SK-N-SH treated with all-trans-retinoic acid at 6 μM for 48 hours (cell line): Measurements from ENCODE around the gene TRIM59.

Source experiments
- ARNTL ChIP-seq: fragments of 450-650 bp; formaldehyde crosslinking; IDR thresholded peaks from 2 replicates; pipeline ENCODE4 v1.5.0; 2020; ENCODE audit warnings: low read depth, mild to moderate bottlenecking, moderate library complexity, borderline replicate concordance
- BACH2 ChIP-seq: fragments of 250-450 bp; sonication (Bioruptor Pico); IDR thresholded peaks from 2 replicates; pipeline ENCODE4 v1.9.0; 2021; ENCODE audit warnings: mild to moderate bottlenecking, borderline replicate concordance
- GLIS3 ChIP-seq: fragments of 250-450 bp; sonication (Bioruptor Pico); IDR thresholded peaks from 2 replicates; pipeline ENCODE4 v1.5.0; 2020; ENCODE audit warnings: mild to moderate bottlenecking, moderate library complexity
- OSR1 ChIP-seq: fragments of 250-450 bp; sonication (Bioruptor Pico); IDR thresholded peaks from 2 replicates; pipeline ENCODE4 v1.8.0; 2022; ENCODE audit warnings: moderate library complexity, mild to moderate bottlenecking, inconsistent platforms
- PPARA ChIP-seq: fragments of 250-450 bp; sonication (Bioruptor Pico); IDR thresholded peaks from 2 replicates; pipeline ENCODE4 v1.5.0; 2020; ENCODE audit warnings: mild to moderate bottlenecking, borderline replicate concordance
- RARB ChIP-seq: fragments of 250-450 bp; sonication (Bioruptor Pico); IDR thresholded peaks from 2 replicates; pipeline ENCODE4 v1.8.0; 2021; ENCODE audit warnings: mild to moderate bottlenecking, moderate library complexity
- SNAI2 ChIP-seq: fragments of 250-450 bp; sonication (Bioruptor Pico); IDR thresholded peaks from 2 replicates; pipeline ENCODE4 v1.5.0; 2020; ENCODE audit warnings: mild to moderate bottlenecking, moderate library complexity
- TCF4 ChIP-seq: fragments of 250-450 bp; sonication (Bioruptor Pico); IDR thresholded peaks from 2 replicates; pipeline ENCODE4 v1.8.0; 2021; ENCODE audit warnings: mild to moderate bottlenecking, moderate library complexity, borderline replicate concordance
- ZFP3 ChIP-seq: fragments of 250-450 bp; sonication (Bioruptor Pico); IDR thresholded peaks from 2 replicates; pipeline ENCODE4 v1.5.0; 2020; ENCODE audit warnings: mild to moderate bottlenecking, moderate library complexity
- ZFP30 ChIP-seq: fragments of 450-650 bp; formaldehyde crosslinking; IDR thresholded peaks from 2 replicates; pipeline ENCODE4 v1.5.0; 2022; ENCODE audit warnings: mild to moderate bottlenecking, moderate library complexity
- ZNF565 ChIP-seq: fragments of 450-650 bp; formaldehyde crosslinking; conservative IDR thresholded peaks from 2 replicates; pipeline ENCODE4 v1.5.0; 2020; ENCODE audit warnings: low read depth, mild to moderate bottlenecking, moderate library complexity
- TF ChIP-seq, protein P1 (sequence below): fragments of 250-450 bp; sonication (Bioruptor Pico); IDR thresholded peaks from 2 replicates; pipeline ENCODE4 v1.5.0; 2020; ENCODE audit warnings: mild to moderate bottlenecking, moderate library complexity
- TF ChIP-seq, protein P2 (sequence below): fragments of 250-450 bp; sonication (Bioruptor Pico); IDR thresholded peaks from 2 replicates; pipeline ENCODE4 v1.5.1; 2021; ENCODE audit warnings: mild to moderate bottlenecking, moderate library complexity
- TF ChIP-seq, protein P3 (sequence below): fragments of 250-450 bp; sonication (Bioruptor Pico); IDR thresholded peaks from 2 replicates; pipeline ENCODE4 v1.8.0; 2021; ENCODE audit warnings: low read depth, mild to moderate bottlenecking, moderate library complexity, borderline replicate concordance

DNA sequence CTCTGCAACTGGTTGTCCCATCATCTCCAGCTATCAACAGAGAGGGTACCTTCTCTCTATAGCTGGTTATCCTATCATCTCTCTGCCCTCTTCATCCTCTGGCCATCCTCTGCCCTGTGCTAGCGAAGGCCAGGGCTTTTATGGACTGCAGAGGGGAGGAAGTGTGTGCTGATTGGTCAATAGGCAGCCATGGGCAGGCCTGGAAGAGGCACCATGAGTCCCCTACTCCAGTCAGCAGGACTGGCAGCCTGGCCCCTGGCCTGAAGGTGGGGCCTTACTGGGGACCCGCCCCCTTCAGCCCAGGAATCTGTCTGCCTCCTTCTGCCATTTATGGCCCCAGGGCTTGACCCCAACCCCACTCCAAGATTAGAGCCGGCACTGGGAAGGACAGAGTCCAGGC lies 10.4 kb upstream of the TRIM59 start:
- TF ChIP-seq ZFP30 = no peak
- TF ChIP-seq, protein P1, sequence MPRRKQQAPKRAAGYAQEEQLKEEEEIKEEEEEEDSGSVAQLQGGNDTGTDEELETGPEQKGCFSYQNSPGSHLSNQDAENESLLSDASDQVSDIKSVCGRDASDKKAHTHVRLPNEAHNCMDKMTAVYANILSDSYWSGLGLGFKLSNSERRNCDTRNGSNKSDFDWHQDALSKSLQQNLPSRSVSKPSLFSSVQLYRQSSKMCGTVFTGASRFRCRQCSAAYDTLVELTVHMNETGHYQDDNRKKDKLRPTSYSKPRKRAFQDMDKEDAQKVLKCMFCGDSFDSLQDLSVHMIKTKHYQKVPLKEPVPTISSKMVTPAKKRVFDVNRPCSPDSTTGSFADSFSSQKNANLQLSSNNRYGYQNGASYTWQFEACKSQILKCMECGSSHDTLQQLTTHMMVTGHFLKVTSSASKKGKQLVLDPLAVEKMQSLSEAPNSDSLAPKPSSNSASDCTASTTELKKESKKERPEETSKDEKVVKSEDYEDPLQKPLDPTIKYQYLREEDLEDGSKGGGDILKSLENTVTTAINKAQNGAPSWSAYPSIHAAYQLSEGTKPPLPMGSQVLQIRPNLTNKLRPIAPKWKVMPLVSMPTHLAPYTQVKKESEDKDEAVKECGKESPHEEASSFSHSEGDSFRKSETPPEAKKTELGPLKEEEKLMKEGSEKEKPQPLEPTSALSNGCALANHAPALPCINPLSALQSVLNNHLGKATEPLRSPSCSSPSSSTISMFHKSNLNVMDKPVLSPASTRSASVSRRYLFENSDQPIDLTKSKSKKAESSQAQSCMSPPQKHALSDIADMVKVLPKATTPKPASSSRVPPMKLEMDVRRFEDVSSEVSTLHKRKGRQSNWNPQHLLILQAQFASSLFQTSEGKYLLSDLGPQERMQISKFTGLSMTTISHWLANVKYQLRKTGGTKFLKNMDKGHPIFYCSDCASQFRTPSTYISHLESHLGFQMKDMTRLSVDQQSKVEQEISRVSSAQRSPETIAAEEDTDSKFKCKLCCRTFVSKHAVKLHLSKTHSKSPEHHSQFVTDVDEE = no peak
- TF ChIP-seq, protein P2, sequence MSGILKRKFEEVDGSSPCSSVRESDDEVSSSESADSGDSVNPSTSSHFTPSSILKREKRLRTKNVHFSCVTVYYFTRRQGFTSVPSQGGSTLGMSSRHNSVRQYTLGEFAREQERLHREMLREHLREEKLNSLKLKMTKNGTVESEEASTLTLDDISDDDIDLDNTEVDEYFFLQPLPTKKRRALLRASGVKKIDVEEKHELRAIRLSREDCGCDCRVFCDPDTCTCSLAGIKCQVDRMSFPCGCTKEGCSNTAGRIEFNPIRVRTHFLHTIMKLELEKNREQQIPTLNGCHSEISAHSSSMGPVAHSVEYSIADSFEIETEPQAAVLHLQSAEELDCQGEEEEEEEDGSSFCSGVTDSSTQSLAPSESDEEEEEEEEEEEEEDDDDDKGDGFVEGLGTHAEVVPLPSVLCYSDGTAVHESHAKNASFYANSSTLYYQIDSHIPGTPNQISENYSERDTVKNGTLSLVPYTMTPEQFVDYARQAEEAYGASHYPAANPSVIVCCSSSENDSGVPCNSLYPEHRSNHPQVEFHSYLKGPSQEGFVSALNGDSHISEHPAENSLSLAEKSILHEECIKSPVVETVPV (CRISPR knock-in tag) = no peak
- no peak for TF ChIP-seq TCF4 (CRISPR knock-in tag)
- TF ChIP-seq ARNTL (CRISPR knock-in tag) = no peak
- no peak for TF ChIP-seq ZFP3 (CRISPR knock-in tag)
- no peak for TF ChIP-seq BACH2 (CRISPR knock-in tag)
- no peak for TF ChIP-seq ZNF565 (CRISPR knock-in tag)
- no peak for TF ChIP-seq OSR1 (CRISPR knock-in tag)
- TF ChIP-seq PPARA (CRISPR knock-in tag) = no peak
- TF ChIP-seq SNAI2 (CRISPR knock-in tag) = no peak
- TF ChIP-seq GLIS3 (CRISPR knock-in tag) = no peak
- no peak for TF ChIP-seq RARB (CRISPR knock-in tag)
- TF ChIP-seq, protein P3, sequence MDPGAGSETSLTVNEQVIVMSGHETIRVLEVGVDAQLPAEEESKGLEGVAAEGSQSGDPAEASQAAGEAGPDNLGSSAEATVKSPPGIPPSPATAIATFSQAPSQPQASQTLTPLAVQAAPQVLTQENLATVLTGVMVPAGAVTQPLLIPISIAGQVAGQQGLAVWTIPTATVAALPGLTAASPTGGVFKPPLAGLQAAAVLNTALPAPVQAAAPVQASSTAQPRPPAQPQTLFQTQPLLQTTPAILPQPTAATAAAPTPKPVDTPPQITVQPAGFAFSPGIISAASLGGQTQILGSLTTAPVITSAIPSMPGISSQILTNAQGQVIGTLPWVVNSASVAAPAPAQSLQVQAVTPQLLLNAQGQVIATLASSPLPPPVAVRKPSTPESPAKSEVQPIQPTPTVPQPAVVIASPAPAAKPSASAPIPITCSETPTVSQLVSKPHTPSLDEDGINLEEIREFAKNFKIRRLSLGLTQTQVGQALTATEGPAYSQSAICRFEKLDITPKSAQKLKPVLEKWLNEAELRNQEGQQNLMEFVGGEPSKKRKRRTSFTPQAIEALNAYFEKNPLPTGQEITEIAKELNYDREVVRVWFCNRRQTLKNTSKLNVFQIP (CRISPR knock-in tag) = no peak
